Endothelial cell of umbilical vein (primary cell): ENCODE measurements around the gene LPAR3.

Source experiments
- EZH2 ChIP-seq: IDR thresholded peaks from 2 replicates; pipeline ENCODE4 v1.6.1; 2012; ENCODE audit warnings: borderline replicate concordance, low read depth, mild to moderate bottlenecking, moderate library complexity, low read length, inconsistent platforms; ENCODE audit not compliant: severe bottlenecking
- FOS ChIP-seq: IDR thresholded peaks from 2 replicates; pipeline ENCODE4 v1.6.1; 2011; ENCODE audit warnings: mild to moderate bottlenecking, low read length, moderate library complexity, borderline replicate concordance; ENCODE audit not compliant: insufficient read depth
- GATA2 ChIP-seq: IDR thresholded peaks from 2 replicates; pipeline ENCODE4 v1.7.0; 2011; ENCODE audit warnings: low read depth, mild to moderate bottlenecking, moderate library complexity, mixed read lengths, low read length; ENCODE audit not compliant: insufficient read length, insufficient read depth
- JUN ChIP-seq: IDR thresholded peaks from 2 replicates; pipeline ENCODE4 v1.6.1; 2011; ENCODE audit warnings: borderline replicate concordance, low read depth; ENCODE audit not compliant: insufficient read length, insufficient read depth
- MAX ChIP-seq: IDR thresholded peaks from 2 replicates; pipeline ENCODE4 v1.6.1; 2011; ENCODE audit not compliant: insufficient read depth, insufficient read length
- MYC ChIP-seq: IDR thresholded peaks from one replicate; pipeline ENCODE4 v1.6.1; 2011; ENCODE audit warnings: mild to moderate bottlenecking, low read depth, low read length
- POLR2A ChIP-seq: IDR thresholded peaks from 2 replicates; pipeline ENCODE4 v1.6.1; 2012; ENCODE audit warnings: low read depth, mild to moderate bottlenecking, control low read depth, low read length
- POLR2AphosphoS5 ChIP-seq: IDR thresholded peaks from 2 replicates; pipeline ENCODE4 v1.6.1; 2012; ENCODE audit warnings: low read depth, mild to moderate bottlenecking, control low read depth, low read length, moderate library complexity; ENCODE audit not compliant: insufficient read depth
- TF ChIP-seq, protein P1 (sequence below), 2 donors: IDR thresholded peaks; 1 replicate in 1 of 2; 2 replicates in 1 of 2; pipeline ENCODE4 v1.5.1; 2011; ENCODE audit warnings: low read length in 2 of 2, mild to moderate bottlenecking in 2 of 2, moderate library complexity in 2 of 2, control low read depth in 1 of 2, inconsistent platforms in 1 of 2, low read depth in 1 of 2; ENCODE audit not compliant: insufficient read depth in 1 of 2; ENCODE audit errors: extremely low read depth in 1 of 2

DNA sequence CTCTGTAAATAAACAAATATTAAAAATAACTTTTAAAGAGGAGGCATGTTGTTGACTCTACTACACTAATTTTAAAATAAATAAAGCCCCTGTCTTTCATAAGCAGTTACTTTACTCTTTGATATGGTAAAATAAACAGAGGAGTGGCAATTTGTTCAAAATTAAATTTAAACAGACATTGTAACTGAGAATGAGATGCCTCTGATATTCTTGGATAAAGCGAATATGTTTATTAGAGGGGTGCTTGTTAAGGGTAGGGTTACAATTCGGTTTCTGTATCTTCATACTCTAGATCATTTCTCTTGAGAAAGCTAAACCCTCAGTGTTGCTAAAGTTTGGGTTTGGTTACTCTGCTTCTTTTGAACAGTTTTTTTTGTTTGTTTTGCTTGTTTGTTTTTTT, 19.6 kb downstream of the LPAR3 start:
- TF ChIP-seq POLR2A (no peak), MAX (no peak), EZH2 (no peak), MYC (no peak), GATA2 (no peak), POLR2AphosphoS5 (no peak), JUN (no peak), FOS (no peak)
- TF ChIP-seq, protein P1, sequence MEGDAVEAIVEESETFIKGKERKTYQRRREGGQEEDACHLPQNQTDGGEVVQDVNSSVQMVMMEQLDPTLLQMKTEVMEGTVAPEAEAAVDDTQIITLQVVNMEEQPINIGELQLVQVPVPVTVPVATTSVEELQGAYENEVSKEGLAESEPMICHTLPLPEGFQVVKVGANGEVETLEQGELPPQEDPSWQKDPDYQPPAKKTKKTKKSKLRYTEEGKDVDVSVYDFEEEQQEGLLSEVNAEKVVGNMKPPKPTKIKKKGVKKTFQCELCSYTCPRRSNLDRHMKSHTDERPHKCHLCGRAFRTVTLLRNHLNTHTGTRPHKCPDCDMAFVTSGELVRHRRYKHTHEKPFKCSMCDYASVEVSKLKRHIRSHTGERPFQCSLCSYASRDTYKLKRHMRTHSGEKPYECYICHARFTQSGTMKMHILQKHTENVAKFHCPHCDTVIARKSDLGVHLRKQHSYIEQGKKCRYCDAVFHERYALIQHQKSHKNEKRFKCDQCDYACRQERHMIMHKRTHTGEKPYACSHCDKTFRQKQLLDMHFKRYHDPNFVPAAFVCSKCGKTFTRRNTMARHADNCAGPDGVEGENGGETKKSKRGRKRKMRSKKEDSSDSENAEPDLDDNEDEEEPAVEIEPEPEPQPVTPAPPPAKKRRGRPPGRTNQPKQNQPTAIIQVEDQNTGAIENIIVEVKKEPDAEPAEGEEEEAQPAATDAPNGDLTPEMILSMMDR (IDR thresholded peaks at IDR 0.05; ENCODE audit: extremely low read depth in 1 of 2, insufficient read depth in 1 of 2, low read depth in 1 of 2, low read length in 2 of 2) = no peak
